ENCODE measurements around the gene FOXP4. TPM values are rescaled to one million over a fixed set of nuclear protein-coding genes. Genes with fewer than 3 reads are reported as not detected.

The FOXP4 gene
- total RNA-seq, 1 experiment from 2014 or later: 32.3 TPM

DNA sequence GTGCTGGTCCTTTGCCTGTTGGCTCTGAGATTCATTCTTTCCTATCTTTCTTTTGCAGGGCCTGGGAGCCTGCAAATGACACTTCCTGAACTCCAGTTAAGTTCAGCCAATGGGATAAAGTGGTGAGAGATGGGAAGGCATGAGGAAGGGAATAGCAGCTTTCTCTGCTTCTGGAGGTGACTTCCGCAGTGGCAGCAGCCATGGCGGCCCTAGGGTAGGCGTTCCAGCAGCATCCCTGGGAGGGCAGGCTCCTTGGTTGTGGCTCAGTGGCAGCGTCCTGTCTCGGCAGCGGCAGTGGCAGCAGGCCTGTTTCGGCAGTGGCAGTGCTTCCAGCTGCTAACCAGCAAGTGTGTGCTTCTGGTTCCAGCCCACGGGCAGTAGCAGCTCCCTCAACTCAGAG is 84.8 kb downstream of the FOXP4 start:
- ChIA-PET POLR2A (no interaction called here), CTCF (no interaction called here), RAD21 (ENCODE audit: low non-redundant PET in 1 of 2, low total read pairs in 2 of 2, uncharacterized antibody in 2 of 2, unreplicated experiment in 2 of 2) (no interaction called here)
- DNase-seq (ENCODE audit: low read depth, low spot score): no peak
- no peak overlapping the region for H2AFZ ChIP-seq (ENCODE audit: low read depth, low read length, poor library complexity, severe bottlenecking)
- BruUV-seq (replicated peaks): no TSS peak
- H3K9ac ChIP-seq (ENCODE audit: low read length): no peak overlapping the region
- no peaks in the 10 kb centered on the region for H3K9me3 ChIP-seq (ENCODE audit: control insufficient read depth in 1 of 2, insufficient read depth in 1 of 2, low read depth in 1 of 2, low read length in 2 of 2)
- H3K4me2 ChIP-seq (ENCODE audit: low read length): no peak overlapping the region
- H3K4me3 ChIP-seq (replicated peaks in 1 of 2; ENCODE audit: low read depth in 1 of 2, low read length in 2 of 2): no peak overlapping the region
- intact Hi-C loops (cut with micrococcal nuclease): no loop called here
- no peaks in the 10 kb centered on the region for H3K79me2 ChIP-seq (ENCODE audit: insufficient read depth, low read length)
- H3K36me3 ChIP-seq (ENCODE audit: control insufficient read depth in 1 of 2, insufficient read depth in 2 of 2, low read length in 2 of 2): no peaks in the 10 kb centered on the region
- no peaks in the 10 kb centered on the region for H4K20me1 ChIP-seq (ENCODE audit: insufficient read depth)
- TF ChIP-seq, protein P1, sequence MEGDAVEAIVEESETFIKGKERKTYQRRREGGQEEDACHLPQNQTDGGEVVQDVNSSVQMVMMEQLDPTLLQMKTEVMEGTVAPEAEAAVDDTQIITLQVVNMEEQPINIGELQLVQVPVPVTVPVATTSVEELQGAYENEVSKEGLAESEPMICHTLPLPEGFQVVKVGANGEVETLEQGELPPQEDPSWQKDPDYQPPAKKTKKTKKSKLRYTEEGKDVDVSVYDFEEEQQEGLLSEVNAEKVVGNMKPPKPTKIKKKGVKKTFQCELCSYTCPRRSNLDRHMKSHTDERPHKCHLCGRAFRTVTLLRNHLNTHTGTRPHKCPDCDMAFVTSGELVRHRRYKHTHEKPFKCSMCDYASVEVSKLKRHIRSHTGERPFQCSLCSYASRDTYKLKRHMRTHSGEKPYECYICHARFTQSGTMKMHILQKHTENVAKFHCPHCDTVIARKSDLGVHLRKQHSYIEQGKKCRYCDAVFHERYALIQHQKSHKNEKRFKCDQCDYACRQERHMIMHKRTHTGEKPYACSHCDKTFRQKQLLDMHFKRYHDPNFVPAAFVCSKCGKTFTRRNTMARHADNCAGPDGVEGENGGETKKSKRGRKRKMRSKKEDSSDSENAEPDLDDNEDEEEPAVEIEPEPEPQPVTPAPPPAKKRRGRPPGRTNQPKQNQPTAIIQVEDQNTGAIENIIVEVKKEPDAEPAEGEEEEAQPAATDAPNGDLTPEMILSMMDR (IDR thresholded peaks at IDR 0.05 in 2 of 3, conservative IDR thresholded peaks at IDR 0.05 in 1 of 3; ENCODE audit: borderline replicate concordance in 1 of 3, insufficient read depth in 1 of 3, low read depth in 2 of 3, low read length in 2 of 3): no peak
- no peak for TF ChIP-seq EZH2phosphoT487 (IDR thresholded peaks at IDR 0.05; ENCODE audit: borderline replicate concordance)
- TF ChIP-seq MAX (IDR thresholded peaks at IDR 0.05): no peak
- TF ChIP-seq ZBTB33 (IDR thresholded peaks at IDR 0.05; ENCODE audit: extremely low read depth, insufficient replicate concordance, low read length): no peak
- no peak for TF ChIP-seq YY1 (IDR thresholded peaks at IDR 0.05; ENCODE audit: extremely low read depth, insufficient replicate concordance, low read depth, low read length)
- ATAC-seq: no peak
- peaks cover 13 to 15% of the 10 kb centered on the region in 2 experiments for H3K4me1 ChIP-seq (ENCODE audit: control insufficient read depth in 1 of 2, insufficient read depth in 2 of 2, low read length in 2 of 2)
- no peaks in the 10 kb centered on the region for H3K27me3 ChIP-seq (ENCODE audit: insufficient read depth, low read length)
- H3K27ac ChIP-seq (ENCODE audit: low read depth, low read length): no peak overlapping the region
- no peaks in the 10 kb centered on the region for H3K9me2 ChIP-seq (ENCODE audit: insufficient read depth)

Data from HCT116 (cell line).